SK-N-SH treated with all-trans-retinoic acid at 6 μM for 48 hours (cell line): Measurements from ENCODE around the gene TYRP1.

ENCODE experiments used
- ATAC-seq: fragments of 200-7000 bp; cut with Tn5 transposase; 3 replicates; pipeline ENCODE4 v1.9.1; 2020; ENCODE audit warnings: mild to moderate bottlenecking, moderate library complexity
- ARNTL ChIP-seq: fragments of 450-650 bp; formaldehyde crosslinking; IDR thresholded peaks from 2 replicates; pipeline ENCODE4 v1.5.0; 2020; ENCODE audit warnings: low read depth, mild to moderate bottlenecking, moderate library complexity, borderline replicate concordance
- BACH2 ChIP-seq: fragments of 250-450 bp; sonication (Bioruptor Pico); IDR thresholded peaks from 2 replicates; pipeline ENCODE4 v1.9.0; 2021; ENCODE audit warnings: mild to moderate bottlenecking, borderline replicate concordance
- CREB5 ChIP-seq: fragments of 250-450 bp; sonication (Bioruptor Pico); IDR thresholded peaks from 2 replicates; pipeline ENCODE4 v1.5.1; 2020; ENCODE audit warnings: low read depth, mild to moderate bottlenecking, moderate library complexity
- CSDC2 ChIP-seq: fragments of 250-450 bp; sonication (Bioruptor Pico); IDR thresholded peaks from 2 replicates; pipeline ENCODE4 v1.5.0; 2020; ENCODE audit warnings: mild to moderate bottlenecking, moderate library complexity
- ESRRG ChIP-seq: fragments of 250-450 bp; sonication (Bioruptor Pico); IDR thresholded peaks from 2 replicates; pipeline ENCODE4 v1.6.1; 2021; ENCODE audit warnings: mild to moderate bottlenecking
- GLIS3 ChIP-seq: fragments of 250-450 bp; sonication (Bioruptor Pico); IDR thresholded peaks from 2 replicates; pipeline ENCODE4 v1.5.0; 2020; ENCODE audit warnings: mild to moderate bottlenecking, moderate library complexity
- ISL1 ChIP-seq: fragments of 250-450 bp; sonication (Bioruptor Pico); IDR thresholded peaks from 2 replicates; pipeline ENCODE4 v2.1.2; 2022; ENCODE audit warnings: mild to moderate bottlenecking, moderate library complexity
- OSR1 ChIP-seq: fragments of 250-450 bp; sonication (Bioruptor Pico); IDR thresholded peaks from 2 replicates; pipeline ENCODE4 v1.8.0; 2022; ENCODE audit warnings: moderate library complexity, mild to moderate bottlenecking, inconsistent platforms
- PPARA ChIP-seq: fragments of 250-450 bp; sonication (Bioruptor Pico); IDR thresholded peaks from 2 replicates; pipeline ENCODE4 v1.5.0; 2020; ENCODE audit warnings: mild to moderate bottlenecking, borderline replicate concordance
- SNAI2 ChIP-seq: fragments of 250-450 bp; sonication (Bioruptor Pico); IDR thresholded peaks from 2 replicates; pipeline ENCODE4 v1.5.0; 2020; ENCODE audit warnings: mild to moderate bottlenecking, moderate library complexity
- TCF4 ChIP-seq: fragments of 250-450 bp; sonication (Bioruptor Pico); IDR thresholded peaks from 2 replicates; pipeline ENCODE4 v1.8.0; 2021; ENCODE audit warnings: mild to moderate bottlenecking, moderate library complexity, borderline replicate concordance
- TOX ChIP-seq: fragments of 250-450 bp; sonication (Bioruptor Pico); IDR thresholded peaks from 2 replicates; pipeline ENCODE4 v1.8.0; 2021; ENCODE audit warnings: mild to moderate bottlenecking, moderate library complexity, borderline replicate concordance
- ZC3H10 ChIP-seq: fragments of 250-450 bp; sonication (Bioruptor Pico); IDR thresholded peaks from 2 replicates; pipeline ENCODE4 v1.5.1; 2021; ENCODE audit warnings: mild to moderate bottlenecking, moderate library complexity
- ZFP3 ChIP-seq: fragments of 250-450 bp; sonication (Bioruptor Pico); IDR thresholded peaks from 2 replicates; pipeline ENCODE4 v1.5.0; 2020; ENCODE audit warnings: mild to moderate bottlenecking, moderate library complexity
- ZNF565 ChIP-seq: fragments of 450-650 bp; formaldehyde crosslinking; conservative IDR thresholded peaks from 2 replicates; pipeline ENCODE4 v1.5.0; 2020; ENCODE audit warnings: low read depth, mild to moderate bottlenecking, moderate library complexity
- ZNF70 ChIP-seq: fragments of 450-650 bp; formaldehyde crosslinking; IDR thresholded peaks from 2 replicates; pipeline ENCODE4 v1.5.0; 2020; ENCODE audit warnings: mild to moderate bottlenecking, moderate library complexity
- ZNF8 ChIP-seq: fragments of 450-650 bp; formaldehyde crosslinking; IDR thresholded peaks from 2 replicates; pipeline ENCODE4 v1.5.0; 2020; ENCODE audit warnings: mild to moderate bottlenecking, moderate library complexity
- TF ChIP-seq, protein P1 (sequence below): fragments of 250-450 bp; sonication (Bioruptor Pico); IDR thresholded peaks from 2 replicates; pipeline ENCODE4 v1.5.0; 2020; ENCODE audit warnings: mild to moderate bottlenecking, moderate library complexity
- TF ChIP-seq, protein P2 (sequence below): fragments of 250-450 bp; sonication (Bioruptor Pico); IDR thresholded peaks from 2 replicates; pipeline ENCODE4 v1.8.0; 2021; ENCODE audit warnings: low read depth, mild to moderate bottlenecking, moderate library complexity, borderline replicate concordance
- TF ChIP-seq, protein P3 (sequence below): fragments of 250-450 bp; sonication (Bioruptor Pico); IDR thresholded peaks from 2 replicates; pipeline ENCODE4 v1.5.1; 2021; ENCODE audit warnings: mild to moderate bottlenecking, moderate library complexity
- TF ChIP-seq, protein P4 (sequence below): fragments of 250-450 bp; sonication (Bioruptor Pico); IDR thresholded peaks from 2 replicates; pipeline ENCODE4 v1.8.0; 2020; ENCODE audit warnings: mild to moderate bottlenecking, moderate library complexity, borderline replicate concordance

Gene TYRP1

GRCh38 chr9:12658531-12659209, 34.5 kb upstream of the TYRP1 start:
- ATAC-seq, result no peak
- TF ChIP-seq, protein P1, sequence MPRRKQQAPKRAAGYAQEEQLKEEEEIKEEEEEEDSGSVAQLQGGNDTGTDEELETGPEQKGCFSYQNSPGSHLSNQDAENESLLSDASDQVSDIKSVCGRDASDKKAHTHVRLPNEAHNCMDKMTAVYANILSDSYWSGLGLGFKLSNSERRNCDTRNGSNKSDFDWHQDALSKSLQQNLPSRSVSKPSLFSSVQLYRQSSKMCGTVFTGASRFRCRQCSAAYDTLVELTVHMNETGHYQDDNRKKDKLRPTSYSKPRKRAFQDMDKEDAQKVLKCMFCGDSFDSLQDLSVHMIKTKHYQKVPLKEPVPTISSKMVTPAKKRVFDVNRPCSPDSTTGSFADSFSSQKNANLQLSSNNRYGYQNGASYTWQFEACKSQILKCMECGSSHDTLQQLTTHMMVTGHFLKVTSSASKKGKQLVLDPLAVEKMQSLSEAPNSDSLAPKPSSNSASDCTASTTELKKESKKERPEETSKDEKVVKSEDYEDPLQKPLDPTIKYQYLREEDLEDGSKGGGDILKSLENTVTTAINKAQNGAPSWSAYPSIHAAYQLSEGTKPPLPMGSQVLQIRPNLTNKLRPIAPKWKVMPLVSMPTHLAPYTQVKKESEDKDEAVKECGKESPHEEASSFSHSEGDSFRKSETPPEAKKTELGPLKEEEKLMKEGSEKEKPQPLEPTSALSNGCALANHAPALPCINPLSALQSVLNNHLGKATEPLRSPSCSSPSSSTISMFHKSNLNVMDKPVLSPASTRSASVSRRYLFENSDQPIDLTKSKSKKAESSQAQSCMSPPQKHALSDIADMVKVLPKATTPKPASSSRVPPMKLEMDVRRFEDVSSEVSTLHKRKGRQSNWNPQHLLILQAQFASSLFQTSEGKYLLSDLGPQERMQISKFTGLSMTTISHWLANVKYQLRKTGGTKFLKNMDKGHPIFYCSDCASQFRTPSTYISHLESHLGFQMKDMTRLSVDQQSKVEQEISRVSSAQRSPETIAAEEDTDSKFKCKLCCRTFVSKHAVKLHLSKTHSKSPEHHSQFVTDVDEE (CRISPR knock-in tag), result no peak
- TF ChIP-seq ESRRG (CRISPR knock-in tag) (no peak), ISL1 (CRISPR knock-in tag) (no peak), ZNF565 (CRISPR knock-in tag) (no peak), ZFP3 (CRISPR knock-in tag) (no peak), OSR1 (CRISPR knock-in tag) (no peak), TOX (no peak), ZC3H10 (CRISPR knock-in tag) (no peak), PPARA (CRISPR knock-in tag) (no peak), GLIS3 (no peak), BACH2 (CRISPR knock-in tag) (no peak), ZNF8 (no peak), CSDC2 (CRISPR knock-in tag) (no peak), TCF4 (no peak), ARNTL (CRISPR knock-in tag) (no peak), CREB5 (no peak), ZNF70 (CRISPR knock-in tag) (no peak)
- TF ChIP-seq, protein P2, sequence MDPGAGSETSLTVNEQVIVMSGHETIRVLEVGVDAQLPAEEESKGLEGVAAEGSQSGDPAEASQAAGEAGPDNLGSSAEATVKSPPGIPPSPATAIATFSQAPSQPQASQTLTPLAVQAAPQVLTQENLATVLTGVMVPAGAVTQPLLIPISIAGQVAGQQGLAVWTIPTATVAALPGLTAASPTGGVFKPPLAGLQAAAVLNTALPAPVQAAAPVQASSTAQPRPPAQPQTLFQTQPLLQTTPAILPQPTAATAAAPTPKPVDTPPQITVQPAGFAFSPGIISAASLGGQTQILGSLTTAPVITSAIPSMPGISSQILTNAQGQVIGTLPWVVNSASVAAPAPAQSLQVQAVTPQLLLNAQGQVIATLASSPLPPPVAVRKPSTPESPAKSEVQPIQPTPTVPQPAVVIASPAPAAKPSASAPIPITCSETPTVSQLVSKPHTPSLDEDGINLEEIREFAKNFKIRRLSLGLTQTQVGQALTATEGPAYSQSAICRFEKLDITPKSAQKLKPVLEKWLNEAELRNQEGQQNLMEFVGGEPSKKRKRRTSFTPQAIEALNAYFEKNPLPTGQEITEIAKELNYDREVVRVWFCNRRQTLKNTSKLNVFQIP, result no peak
- TF ChIP-seq, protein P3, sequence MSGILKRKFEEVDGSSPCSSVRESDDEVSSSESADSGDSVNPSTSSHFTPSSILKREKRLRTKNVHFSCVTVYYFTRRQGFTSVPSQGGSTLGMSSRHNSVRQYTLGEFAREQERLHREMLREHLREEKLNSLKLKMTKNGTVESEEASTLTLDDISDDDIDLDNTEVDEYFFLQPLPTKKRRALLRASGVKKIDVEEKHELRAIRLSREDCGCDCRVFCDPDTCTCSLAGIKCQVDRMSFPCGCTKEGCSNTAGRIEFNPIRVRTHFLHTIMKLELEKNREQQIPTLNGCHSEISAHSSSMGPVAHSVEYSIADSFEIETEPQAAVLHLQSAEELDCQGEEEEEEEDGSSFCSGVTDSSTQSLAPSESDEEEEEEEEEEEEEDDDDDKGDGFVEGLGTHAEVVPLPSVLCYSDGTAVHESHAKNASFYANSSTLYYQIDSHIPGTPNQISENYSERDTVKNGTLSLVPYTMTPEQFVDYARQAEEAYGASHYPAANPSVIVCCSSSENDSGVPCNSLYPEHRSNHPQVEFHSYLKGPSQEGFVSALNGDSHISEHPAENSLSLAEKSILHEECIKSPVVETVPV, result no peak
- TF ChIP-seq, protein P4, sequence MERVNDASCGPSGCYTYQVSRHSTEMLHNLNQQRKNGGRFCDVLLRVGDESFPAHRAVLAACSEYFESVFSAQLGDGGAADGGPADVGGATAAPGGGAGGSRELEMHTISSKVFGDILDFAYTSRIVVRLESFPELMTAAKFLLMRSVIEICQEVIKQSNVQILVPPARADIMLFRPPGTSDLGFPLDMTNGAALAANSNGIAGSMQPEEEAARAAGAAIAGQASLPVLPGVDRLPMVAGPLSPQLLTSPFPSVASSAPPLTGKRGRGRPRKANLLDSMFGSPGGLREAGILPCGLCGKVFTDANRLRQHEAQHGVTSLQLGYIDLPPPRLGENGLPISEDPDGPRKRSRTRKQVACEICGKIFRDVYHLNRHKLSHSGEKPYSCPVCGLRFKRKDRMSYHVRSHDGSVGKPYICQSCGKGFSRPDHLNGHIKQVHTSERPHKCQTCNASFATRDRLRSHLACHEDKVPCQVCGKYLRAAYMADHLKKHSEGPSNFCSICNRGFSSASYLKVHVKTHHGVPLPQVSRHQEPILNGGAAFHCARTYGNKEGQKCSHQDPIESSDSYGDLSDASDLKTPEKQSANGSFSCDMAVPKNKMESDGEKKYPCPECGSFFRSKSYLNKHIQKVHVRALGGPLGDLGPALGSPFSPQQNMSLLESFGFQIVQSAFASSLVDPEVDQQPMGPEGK (CRISPR knock-in tag), result no peak

DNA sequence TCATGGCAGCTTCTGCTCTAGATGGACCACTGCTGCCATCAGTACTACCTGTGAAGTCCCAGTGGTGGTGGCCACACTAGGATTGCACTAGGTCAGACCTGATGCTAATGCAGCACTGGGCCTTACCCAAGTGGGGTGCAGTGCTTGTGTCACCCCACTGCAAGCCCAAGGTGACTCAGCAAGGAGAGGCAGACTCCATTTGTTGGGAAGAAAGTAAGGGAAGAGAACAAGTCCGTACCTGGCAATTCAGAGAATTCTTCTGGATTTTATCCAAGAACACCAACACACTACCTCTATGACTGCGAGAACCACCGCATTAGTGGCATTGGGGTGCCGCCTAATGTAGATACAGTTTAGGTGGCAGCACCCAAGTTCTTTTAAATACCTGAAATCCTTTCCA, 34.0 kb upstream of the TYRP1 start:
- no peak for ATAC-seq
- TF ChIP-seq ESRRG (CRISPR knock-in tag) (no peak), SNAI2 (CRISPR knock-in tag) (no peak)

GRCh38 chr9:12666813-12667212, 26.4 kb upstream of the TYRP1 start:
- TF ChIP-seq ZC3H10 (CRISPR knock-in tag) (no peak), ZFP3 (CRISPR knock-in tag) (no peak), BACH2 (CRISPR knock-in tag) (no peak), OSR1 (CRISPR knock-in tag) (no peak), CSDC2 (CRISPR knock-in tag) (no peak), ESRRG (CRISPR knock-in tag) (no peak), ARNTL (CRISPR knock-in tag) (no peak), ISL1 (CRISPR knock-in tag) (no peak)
- TF ChIP-seq, protein P4 (CRISPR knock-in tag), result no peak
- TF ChIP-seq, protein P2, result no peak
- peak; percentile 63; the same call in 2 of the 3 replicates for ATAC-seq
